ENCODE data around the gene MAST2. TPM values are rescaled to one million over a fixed set of nuclear protein-coding genes. Genes with fewer than 3 reads are reported as not detected.
"Not testable (repeated sequence)": the region's sequence is repeated elsewhere in the genome, so short reads cannot be mapped to it uniquely, and the experiment has no call there.

Gene MAST2
- total RNA-seq, 1 donor from 2014 or later, result 38.1 TPM

DNA sequence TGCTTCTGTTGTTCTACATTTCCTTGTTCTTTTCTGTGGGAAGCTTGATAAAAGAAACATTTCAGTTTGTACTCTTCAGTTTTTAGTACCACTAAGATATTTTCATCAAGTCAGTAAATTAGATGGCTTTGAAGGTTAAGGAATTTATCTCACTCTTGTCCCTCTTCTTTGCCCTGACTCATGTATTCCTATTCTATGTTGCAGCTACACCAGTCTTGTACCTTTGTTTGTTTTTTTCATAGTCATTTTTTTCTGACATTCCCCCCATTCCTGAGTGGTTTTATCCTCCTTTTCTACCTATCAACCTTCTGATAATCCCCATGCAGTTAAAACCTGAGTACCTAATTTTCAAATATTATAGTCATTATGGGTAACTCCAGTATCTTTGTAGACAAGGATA is 65.4 kb downstream of the MAST2 start:
- Mint-ChIP-seq H3K36me3 (no peaks in the 10 kb centered on the region), H3K4me3 (no peak overlapping the region), H3K4me1 (ENCODE audit: unreplicated experiment) (peaks cover 20% of the 10 kb centered on the region), H3K9me3 (no peaks in the 10 kb centered on the region), H3K27me3 (no peaks in the 10 kb centered on the region), H3K27ac (no peak overlapping the region)
- TF ChIP-seq CTCF (conservative IDR thresholded peaks at IDR 0.05), result no peak
- DNase-seq (ENCODE audit: extremely low spot score, unreplicated experiment), result no peak

GRCh38 chr1:45870500-45870899 is 67.1 kb downstream of the MAST2 start:
- Mint-ChIP-seq H3K27ac (no peak overlapping the region), H3K36me3 (no peaks in the 10 kb centered on the region), H3K27me3 (no peaks in the 10 kb centered on the region), H3K4me1 (ENCODE audit: unreplicated experiment) (peaks cover 8% of the 10 kb centered on the region), H3K9me3 (no peaks in the 10 kb centered on the region), H3K4me3 (no peak overlapping the region)
- DNase-seq (ENCODE audit: extremely low spot score, unreplicated experiment), result no peak
- no peak for TF ChIP-seq CTCF (conservative IDR thresholded peaks at IDR 0.05)

DNA sequence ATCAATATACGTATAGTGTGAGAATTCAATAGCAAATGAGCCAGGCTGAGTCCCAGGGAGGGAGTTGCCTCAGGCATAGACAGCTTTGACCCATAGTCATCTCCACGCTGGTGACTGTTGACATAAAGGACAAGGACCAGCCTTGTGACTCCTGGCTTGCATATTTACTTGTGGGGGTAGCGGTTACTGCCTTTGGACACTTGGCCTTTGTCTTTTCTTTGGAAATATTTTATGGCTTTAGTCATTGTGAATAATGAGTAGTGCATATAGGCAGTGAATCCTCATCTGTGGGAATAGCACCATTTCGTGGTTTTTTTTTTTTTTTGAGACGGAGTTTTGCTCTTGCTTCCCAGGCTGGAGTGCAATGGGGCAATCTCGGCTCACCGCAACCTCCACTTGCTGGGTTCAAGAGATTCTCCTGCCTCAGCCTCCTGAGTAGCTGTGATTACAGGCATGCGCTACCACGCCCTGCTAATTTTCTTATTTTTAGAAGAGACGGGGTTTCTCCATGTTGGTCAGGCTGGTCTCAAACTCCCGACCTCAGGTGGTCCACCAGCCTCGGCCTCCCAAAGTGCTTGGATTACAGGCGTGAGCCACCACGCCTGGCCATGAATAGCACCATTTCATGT is 68.9 kb downstream of the MAST2 start:
- not testable (repeated sequence) for H3K27me3 Mint-ChIP-seq; DNase-seq (ENCODE audit: extremely low spot score, unreplicated experiment); H3K27ac Mint-ChIP-seq; H3K4me3 Mint-ChIP-seq; H3K36me3 Mint-ChIP-seq; H3K4me1 Mint-ChIP-seq (ENCODE audit: unreplicated experiment); H3K9me3 Mint-ChIP-seq

GRCh38 chr1:45876000-45876617 is 72.7 kb downstream of the MAST2 start:
- peaks cover 3% of the 10 kb centered on the region for H3K4me1 Mint-ChIP-seq (ENCODE audit: unreplicated experiment)
- H3K27ac Mint-ChIP-seq, result no peak overlapping the region
- no peak overlapping the region for H3K4me3 Mint-ChIP-seq
- H3K27me3 Mint-ChIP-seq, result no peaks in the 10 kb centered on the region
- H3K36me3 Mint-ChIP-seq, result no peaks in the 10 kb centered on the region
- DNase-seq (ENCODE audit: extremely low spot score, unreplicated experiment), result no peak
- TF ChIP-seq CTCF (conservative IDR thresholded peaks at IDR 0.05), result no peak
- no peaks in the 10 kb centered on the region for H3K9me3 Mint-ChIP-seq

- no peaks in the 10 kb centered on the region for H3K9me3 Mint-ChIP-seq
- H3K4me1 Mint-ChIP-seq (ENCODE audit: unreplicated experiment), result no peaks in the 10 kb centered on the region
- H3K36me3 Mint-ChIP-seq, result no peaks in the 10 kb centered on the region
- DNase-seq (ENCODE audit: extremely low spot score, unreplicated experiment), result no peak
- H3K27ac Mint-ChIP-seq, result no peak overlapping the region
- no peak overlapping the region for H3K4me3 Mint-ChIP-seq
- no peak for TF ChIP-seq CTCF (conservative IDR thresholded peaks at IDR 0.05)
- H3K27me3 Mint-ChIP-seq, result no peaks in the 10 kb centered on the region
These were observed 73.9 kb downstream of the MAST2 start for GRCh38 chr1:45877264-45877663.

DNA sequence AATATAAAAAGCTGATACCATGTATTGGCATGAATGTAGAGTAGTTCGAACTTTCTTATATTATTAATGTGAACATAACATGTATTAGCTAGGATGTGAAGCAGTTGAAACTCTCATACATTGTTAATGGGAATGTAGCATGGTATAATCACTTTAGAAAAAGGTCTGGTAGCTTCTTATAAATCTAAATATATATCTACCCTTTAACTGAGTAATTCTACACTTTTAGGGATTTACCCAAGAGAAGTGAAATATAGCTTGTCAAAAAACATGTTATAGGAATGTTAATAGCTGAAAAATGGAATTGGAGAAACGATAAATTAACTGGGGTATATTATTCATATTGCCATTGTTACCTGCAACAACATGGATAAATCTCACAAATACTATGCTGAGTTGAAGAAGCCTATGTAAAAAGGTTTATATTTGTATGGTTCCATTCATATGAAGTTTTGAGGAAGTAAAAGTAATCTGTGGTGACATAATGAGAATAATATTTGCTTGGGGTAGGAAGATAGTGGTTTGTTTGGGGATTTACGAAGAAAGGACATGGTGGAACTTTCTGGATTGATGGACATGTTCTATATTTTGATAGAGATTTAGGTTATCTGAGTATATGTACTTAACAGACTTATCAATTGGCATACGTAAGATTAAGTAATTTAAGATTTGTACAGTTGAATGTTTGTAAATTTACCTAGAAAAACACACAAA is 76.6 kb downstream of the MAST2 start:
- no peak for DNase-seq (ENCODE audit: extremely low spot score, unreplicated experiment)
- H3K4me1 Mint-ChIP-seq (ENCODE audit: unreplicated experiment), result no peaks in the 10 kb centered on the region
- H3K4me3 Mint-ChIP-seq, result no peak overlapping the region
- H3K36me3 Mint-ChIP-seq, result no peaks in the 10 kb centered on the region
- no peak overlapping the region for H3K27ac Mint-ChIP-seq
- no peaks in the 10 kb centered on the region for H3K9me3 Mint-ChIP-seq
- no peak for TF ChIP-seq CTCF (conservative IDR thresholded peaks at IDR 0.05)
- no peaks in the 10 kb centered on the region for H3K27me3 Mint-ChIP-seq
